Neural cell (in vitro differentiated cells): Measurements from ENCODE around the gene ROBO4. TPM values are rescaled to one million over a fixed set of nuclear protein-coding genes. Genes with fewer than 3 reads are reported as not detected.

Source experiments
- H2AFZ ChIP-seq: fragments of 200-600, 300-800 bp; sonication (generic), shearing (Covaris generic); 2 replicates; pipeline ENCODE4 v1.6.0; 2014; ENCODE audit warnings: low read depth, mild to moderate bottlenecking, antibody characterized with exemption, low read length, moderate library complexity
- H3F3A ChIP-seq: fragments of 200-600 bp; shearing (Covaris generic); 2 replicates; pipeline ENCODE4 v1.6.1; 2016; ENCODE audit warnings: mild to moderate bottlenecking, moderate library complexity, mixed read lengths, antibody characterized with exemption, low read length; ENCODE audit not compliant: insufficient read depth, poor library complexity, severe bottlenecking
- H3K27ac ChIP-seq: fragments of 200-600, 300-800 bp; sonication (generic), shearing (Covaris generic); 2 replicates; pipeline ENCODE4 v1.5.1; 2014; ENCODE audit warnings: mild to moderate bottlenecking, low read length, moderate library complexity
- H3K27me3 ChIP-seq: fragments of 300-800, 200-600 bp; sonication (generic), shearing (Covaris generic); 2 replicates; pipeline ENCODE4 v1.6.0; 2014; ENCODE audit warnings: mild to moderate bottlenecking, low read depth, low read length, moderate library complexity; ENCODE audit not compliant: insufficient read depth
- H3K36me3 ChIP-seq: fragments of 300-800, 200-600 bp; sonication (generic), shearing (Covaris generic); 2 replicates; pipeline ENCODE4 v1.5.1; 2014; ENCODE audit warnings: mild to moderate bottlenecking, antibody characterized with exemption, low read length, moderate library complexity; ENCODE audit not compliant: insufficient read depth
- H3K4me2 ChIP-seq: fragments of 300-800, 200-600 bp; sonication (generic), shearing (Covaris generic); 2 replicates; pipeline ENCODE4 v1.6.0; 2014; ENCODE audit warnings: mild to moderate bottlenecking, low read length
- H3K4me3 ChIP-seq: fragments of 300-800, 200-600 bp; sonication (generic), shearing (Covaris generic); 2 replicates; pipeline ENCODE4 v1.5.1; 2014; ENCODE audit warnings: mild to moderate bottlenecking, low read length, moderate library complexity
- H3K79me2 ChIP-seq: fragments of 200-600 bp; shearing (Covaris generic); replicated peaks from 2 replicates; pipeline ENCODE4 v1.6.0; 2014; ENCODE audit warnings: mild to moderate bottlenecking, low read length, moderate library complexity; ENCODE audit not compliant: insufficient read depth
- H3K9ac ChIP-seq: fragments of 300-800, 200-600 bp; sonication (generic), shearing (Covaris generic); 2 replicates; pipeline ENCODE4 v1.6.1; 2016; ENCODE audit warnings: mild to moderate bottlenecking, low read length, mixed read lengths
- H3K9me2 ChIP-seq: fragments of 200-600 bp; shearing (Covaris generic); 2 replicates; pipeline ENCODE4 v1.6.1; 2016; ENCODE audit warnings: mild to moderate bottlenecking, low read length, mixed read lengths; ENCODE audit not compliant: insufficient read depth
- H3K9me3 ChIP-seq: fragments of 200-600, 300-800 bp; sonication (generic), shearing (Covaris generic); 2 replicates; pipeline ENCODE4 v1.6.1; 2016; ENCODE audit warnings: mild to moderate bottlenecking, mixed run types, low read length, moderate library complexity, mixed read lengths
- H4K20me1 ChIP-seq: fragments of 200-600 bp; shearing (Covaris generic); 2 replicates; pipeline ENCODE4 v1.6.1; 2016; ENCODE audit warnings: mild to moderate bottlenecking, mixed run types; ENCODE audit not compliant: insufficient read depth
- CTCF ChIP-seq: fragments of 450-650 bp; IDR thresholded peaks from 2 replicates; pipeline ENCODE4 v1.5.1; 2014; ENCODE audit warnings: antibody characterized with exemption, mild to moderate bottlenecking, moderate library complexity; ENCODE audit not compliant: poor library complexity, severe bottlenecking
- EP300 ChIP-seq: fragments of 450-650 bp; conservative IDR thresholded peaks from 2 replicates; pipeline ENCODE4 v1.6.1; 2014; ENCODE audit warnings: antibody characterized with exemption, mild to moderate bottlenecking, moderate library complexity; ENCODE audit not compliant: poor library complexity, severe bottlenecking
- EZH2 ChIP-seq: fragments of 200-600, 300-800 bp; shearing (Covaris generic), sonication (generic); IDR thresholded peaks from 2 replicates; pipeline ENCODE4 v1.6.1; 2014; ENCODE audit warnings: antibody characterized with exemption, low read length, borderline replicate concordance, mild to moderate bottlenecking; ENCODE audit not compliant: insufficient read depth, poor library complexity, severe bottlenecking
- MXI1 ChIP-seq: fragments of 450-650 bp; conservative IDR thresholded peaks from 2 replicates; pipeline ENCODE4 v1.6.1; 2014; ENCODE audit warnings: antibody characterized with exemption, mild to moderate bottlenecking; ENCODE audit not compliant: poor library complexity, severe bottlenecking
- POLR2AphosphoS5 ChIP-seq: IDR thresholded peaks from 2 replicates; pipeline ENCODE4 v1.6.1; 2012
- RAD21 ChIP-seq: fragments of 450-650 bp; conservative IDR thresholded peaks from 2 replicates; pipeline ENCODE4 v1.6.1; 2014; ENCODE audit warnings: antibody characterized with exemption, mild to moderate bottlenecking, moderate library complexity
- REST ChIP-seq: IDR thresholded peaks from 2 replicates; pipeline ENCODE4 v1.6.1; 2012; ENCODE audit warnings: borderline replicate concordance
- SMC3 ChIP-seq: fragments of 450-650 bp; conservative IDR thresholded peaks from 2 replicates; pipeline ENCODE4 v1.6.1; 2014; ENCODE audit warnings: antibody characterized with exemption, mild to moderate bottlenecking, moderate library complexity; ENCODE audit not compliant: poor library complexity
- TAF1 ChIP-seq: IDR thresholded peaks from 2 replicates; pipeline ENCODE4 v1.6.1; 2012; ENCODE audit warnings: low read depth
- polyA plus RNA-seq: library from polyadenylated mRNA; depleted of rRNA; stranded (reverse); fragments of >200 nt; gene quantifications from 2 replicates; pipeline ENCODE4 v1.2.3, GENCODE V29; 2014

The ROBO4 gene
- polyA plus RNA-seq, 1 donor from 2014 or later, result not detected

GRCh38 chr11:124898711-124899110 is 1.0 kb upstream of the ROBO4 start:
- Histone ChIP-seq H4K20me1 (no peaks in the 10 kb centered on the region), H3K9me3 (no peaks in the 10 kb centered on the region), H3K27me3 (no peaks in the 10 kb centered on the region), H3K79me2 (no peaks in the 10 kb centered on the region), H3K36me3 (no peaks in the 10 kb centered on the region), H3K27ac (no peak overlapping the region), H2AFZ (no peak overlapping the region), H3K9ac (no peak overlapping the region), H3F3A (no peaks in the 10 kb centered on the region), H3K4me3 (no peak overlapping the region), H3K4me2 (no peak overlapping the region), H3K9me2 (no peaks in the 10 kb centered on the region)
- no peak for TF ChIP-seq MXI1
- no peak for TF ChIP-seq SMC3
- no peak for TF ChIP-seq REST
- no peak for TF ChIP-seq RAD21
- TF ChIP-seq EZH2, result no peak
- no peak for TF ChIP-seq POLR2AphosphoS5
- TF ChIP-seq CTCF, result no peak
- no peak for TF ChIP-seq EP300
- no peak for TF ChIP-seq TAF1

GRCh38 chr11:124898263-124898680 is 607 bp upstream of the ROBO4 start:
- H3K4me2 ChIP-seq, result no peak overlapping the region
- H3K27ac ChIP-seq, result no peak overlapping the region
- no peak overlapping the region for H3K4me3 ChIP-seq
- no peak for TF ChIP-seq MXI1
- no peak for TF ChIP-seq POLR2AphosphoS5
- no peak for TF ChIP-seq EP300
- no peak for TF ChIP-seq TAF1
- TF ChIP-seq CTCF, result no peak
- TF ChIP-seq RAD21, result no peak
- no peak for TF ChIP-seq REST
- TF ChIP-seq EZH2, result no peak
- TF ChIP-seq SMC3, result no peak
- no peaks in the 10 kb centered on the region for H3K36me3 ChIP-seq
- no peaks in the 10 kb centered on the region for H3K79me2 ChIP-seq
- H3F3A ChIP-seq, result no peaks in the 10 kb centered on the region
- H3K9ac ChIP-seq, result no peak overlapping the region
- H3K27me3 ChIP-seq, result no peaks in the 10 kb centered on the region
- H2AFZ ChIP-seq, result no peak overlapping the region
- no peaks in the 10 kb centered on the region for H4K20me1 ChIP-seq
- no peaks in the 10 kb centered on the region for H3K9me2 ChIP-seq
- no peaks in the 10 kb centered on the region for H3K9me3 ChIP-seq
